HFF-Myc (cell line): Measurements from ENCODE around the gene MN1.

ENCODE experiments used
- DNase-seq: peaks from one replicate; pipeline ENCODE4 v3.0.0-alpha.2; 2011; ENCODE audit warnings: low read depth; ENCODE audit errors: extremely low read depth
- H3K4me3 ChIP-seq: replicated peaks from 2 replicates; pipeline ENCODE4 v1.5.1; 2011; ENCODE audit warnings: low read depth, mild to moderate bottlenecking, control low read depth, low read length
- TF ChIP-seq, protein P1 (sequence below): IDR thresholded peaks from 2 replicates; pipeline ENCODE4 v1.5.1; 2012; ENCODE audit warnings: mild to moderate bottlenecking, low read depth, low read length, control low read depth; ENCODE audit errors: missing control alignments

The MN1 gene

DNA sequence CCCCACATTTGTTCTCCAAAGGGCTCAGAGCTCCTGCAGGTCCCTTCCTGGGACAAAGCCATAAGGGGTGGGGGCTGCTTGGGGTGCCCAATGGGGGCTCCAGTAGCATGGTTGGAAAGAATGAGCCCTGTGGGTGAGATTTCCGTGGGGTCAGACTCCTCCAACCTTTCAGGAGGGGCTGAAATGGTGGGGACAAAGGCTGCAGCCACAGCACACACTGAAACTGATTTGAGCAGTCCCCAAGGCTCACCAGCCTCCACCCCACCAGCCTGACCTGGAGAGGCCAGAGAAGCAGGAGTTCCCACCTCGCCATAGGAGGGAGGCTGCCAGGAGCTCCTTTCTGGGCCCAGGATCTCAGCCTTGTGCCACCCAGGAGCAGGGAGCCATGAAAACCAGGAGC is 69.2 kb downstream of the MN1 start:
- TF ChIP-seq, protein P1, sequence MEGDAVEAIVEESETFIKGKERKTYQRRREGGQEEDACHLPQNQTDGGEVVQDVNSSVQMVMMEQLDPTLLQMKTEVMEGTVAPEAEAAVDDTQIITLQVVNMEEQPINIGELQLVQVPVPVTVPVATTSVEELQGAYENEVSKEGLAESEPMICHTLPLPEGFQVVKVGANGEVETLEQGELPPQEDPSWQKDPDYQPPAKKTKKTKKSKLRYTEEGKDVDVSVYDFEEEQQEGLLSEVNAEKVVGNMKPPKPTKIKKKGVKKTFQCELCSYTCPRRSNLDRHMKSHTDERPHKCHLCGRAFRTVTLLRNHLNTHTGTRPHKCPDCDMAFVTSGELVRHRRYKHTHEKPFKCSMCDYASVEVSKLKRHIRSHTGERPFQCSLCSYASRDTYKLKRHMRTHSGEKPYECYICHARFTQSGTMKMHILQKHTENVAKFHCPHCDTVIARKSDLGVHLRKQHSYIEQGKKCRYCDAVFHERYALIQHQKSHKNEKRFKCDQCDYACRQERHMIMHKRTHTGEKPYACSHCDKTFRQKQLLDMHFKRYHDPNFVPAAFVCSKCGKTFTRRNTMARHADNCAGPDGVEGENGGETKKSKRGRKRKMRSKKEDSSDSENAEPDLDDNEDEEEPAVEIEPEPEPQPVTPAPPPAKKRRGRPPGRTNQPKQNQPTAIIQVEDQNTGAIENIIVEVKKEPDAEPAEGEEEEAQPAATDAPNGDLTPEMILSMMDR = no peak
- no peak overlapping the region for H3K4me3 ChIP-seq
- DNase-seq = no peak

DNA sequence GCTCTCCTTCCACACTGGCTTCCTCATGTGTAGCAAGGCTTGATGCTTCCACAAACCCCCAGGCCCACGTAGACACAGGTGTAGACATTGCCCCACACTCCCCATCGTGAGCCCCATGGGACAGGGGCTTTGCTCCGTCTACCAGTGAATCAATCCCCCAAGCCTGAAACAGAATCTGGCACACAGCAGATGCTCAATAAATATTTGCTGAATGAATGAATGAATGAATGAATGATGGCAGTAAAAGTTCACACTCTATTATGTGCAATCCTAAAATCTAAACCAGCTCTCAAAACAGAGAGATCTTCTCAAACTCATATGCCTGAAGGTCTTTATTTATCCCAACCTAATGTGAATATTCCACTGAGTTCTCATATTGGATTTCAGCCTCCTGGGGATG is 69.9 kb downstream of the MN1 start:
- DNase-seq = no peak
- TF ChIP-seq, protein P1 = no peak
- H3K4me3 ChIP-seq = no peak overlapping the region

GRCh38 chr22:27730641-27731433 is 70.7 kb downstream of the MN1 start:
- DNase-seq = no peak
- no peak overlapping the region for H3K4me3 ChIP-seq
- TF ChIP-seq, protein P1 = no peak

DNA sequence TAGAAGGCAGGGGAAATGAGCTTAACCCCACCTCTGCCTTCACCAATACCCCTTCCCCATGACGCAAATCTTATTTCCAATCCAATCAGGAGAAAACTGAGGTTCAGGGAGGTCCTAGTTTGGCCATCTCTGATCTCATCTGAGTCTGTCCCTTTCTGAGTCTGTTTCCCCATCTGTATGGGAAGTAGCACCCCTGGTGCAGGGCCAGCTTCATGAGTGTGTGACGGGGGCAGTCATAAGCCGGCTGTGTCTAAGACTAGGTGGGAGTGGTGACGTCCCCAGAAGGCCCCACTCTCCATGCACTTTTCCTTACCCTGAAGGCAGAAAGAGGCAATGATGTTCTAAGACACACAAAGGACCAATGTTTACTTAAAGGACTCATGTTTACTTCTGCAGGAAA is 72.3 kb downstream of the MN1 start:
- no peak overlapping the region for H3K4me3 ChIP-seq
- no peak for DNase-seq
- TF ChIP-seq, protein P1 = no peak

DNA sequence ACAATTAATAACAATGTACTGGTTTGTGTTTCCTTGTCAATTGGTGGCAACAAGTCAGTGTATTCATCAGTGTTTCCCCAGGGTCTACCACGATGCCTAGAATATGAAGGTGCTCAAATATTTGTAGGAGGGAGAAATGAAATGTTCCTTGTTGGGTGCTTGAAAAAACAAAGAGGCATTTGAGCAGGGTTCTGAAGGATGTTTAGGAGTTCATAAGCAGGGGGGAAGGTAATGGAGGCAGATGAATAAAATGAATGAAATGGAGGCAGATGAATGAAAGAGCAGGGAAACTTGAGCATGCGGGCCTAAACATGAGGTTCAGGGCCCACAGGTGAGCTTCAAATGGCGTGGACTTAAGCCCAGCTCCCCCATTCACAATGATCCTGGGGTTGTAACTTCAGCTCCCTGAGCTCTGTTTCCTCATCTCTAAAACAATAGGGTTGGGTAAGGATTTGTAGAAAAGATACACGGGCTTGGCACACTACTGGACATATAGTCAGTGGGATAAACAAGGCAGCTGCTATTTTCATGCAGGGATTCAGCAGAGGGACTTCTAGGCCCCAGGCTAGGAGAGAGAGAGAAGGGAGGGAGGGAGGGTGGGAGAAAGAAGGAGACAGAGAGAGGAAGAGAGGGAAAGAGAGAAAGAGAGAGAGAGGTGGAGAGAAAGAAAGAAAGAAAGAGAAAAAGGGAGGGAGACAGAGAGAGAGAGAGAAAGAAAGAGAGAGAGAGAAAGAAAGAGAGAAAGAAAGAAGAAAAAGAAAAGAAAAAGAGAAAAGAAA is 73.7 kb downstream of the MN1 start:
- H3K4me3 ChIP-seq = no peak overlapping the region
- no peak for DNase-seq
- TF ChIP-seq, protein P1 = no peak

DNA sequence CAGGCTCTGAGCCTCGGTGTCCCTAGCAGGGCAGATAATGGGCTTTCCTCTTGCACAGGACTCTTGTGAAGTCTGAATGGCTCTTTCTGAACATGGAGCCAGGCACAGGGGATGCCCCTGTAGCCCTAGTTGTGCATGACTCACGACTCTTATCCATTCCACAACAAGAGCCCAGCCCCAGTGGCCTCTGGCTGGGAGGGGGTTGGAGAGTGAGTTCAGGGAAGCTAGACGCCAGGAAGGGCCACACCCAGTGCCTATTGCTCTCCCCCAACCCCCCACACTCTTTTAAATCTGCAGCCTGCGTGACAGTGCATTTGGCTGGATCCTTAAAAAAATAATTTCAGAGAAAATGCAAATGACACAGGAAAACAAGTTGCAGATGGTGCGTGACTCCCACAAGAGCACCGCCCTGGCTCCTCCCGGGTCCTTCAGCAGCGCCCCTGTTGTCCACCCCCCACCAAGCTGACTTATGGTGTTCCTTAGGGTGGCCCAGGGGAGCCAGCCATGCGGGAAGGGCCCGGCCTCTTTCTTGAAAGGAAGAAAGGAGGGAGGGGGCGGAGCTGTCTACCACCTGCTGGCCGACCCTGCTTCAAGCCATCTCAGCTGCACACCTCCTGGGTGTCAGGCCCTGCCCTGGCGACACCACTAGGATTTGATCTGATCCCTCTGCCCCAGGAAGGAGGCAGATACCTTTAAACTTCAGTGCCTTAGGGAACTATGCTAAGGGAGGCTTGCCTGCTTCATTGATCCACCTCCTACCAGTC is 74.7 kb downstream of the MN1 start:
- DNase-seq = peak; percentile 67
- TF ChIP-seq, protein P1 = no peak
- H3K4me3 ChIP-seq = no peak overlapping the region
